DND-41 (cell line): ENCODE results near the gene CTBP2.
A peak's percentile ranks its signal among the peaks of the same experiment; 100 is the strongest.

Source experiments
- ATAC-seq: fragments of 200-7000 bp; cut with Tn5 transposase; 3 replicates; pipeline ENCODE4 v1.9.1; 2021; ENCODE audit warnings: low read depth; ENCODE audit not compliant: insufficient read depth
- DNase-seq: peaks from one replicate; pipeline ENCODE4 v3.0.0-alpha.2; 2020
- H2AFZ ChIP-seq: 2 replicates; pipeline ENCODE4 v1.6.0; 2012; ENCODE audit warnings: low read depth, low read length
- H3K27ac ChIP-seq: 2 replicates; pipeline ENCODE4 v1.5.1; 2012; ENCODE audit warnings: low read length, inconsistent platforms
- H3K27me3 ChIP-seq: fragments of 200-600 bp; sonication (generic); 2 replicates; pipeline ENCODE4 v1.6.0; 2012; ENCODE audit warnings: low read length, mild to moderate bottlenecking, inconsistent platforms; ENCODE audit not compliant: insufficient read depth, poor library complexity
- H3K36me3 ChIP-seq: 2 replicates; pipeline ENCODE4 v1.5.1; 2012; ENCODE audit warnings: low read length, inconsistent platforms; ENCODE audit not compliant: insufficient read depth
- H3K4me1 ChIP-seq: 2 replicates; pipeline ENCODE4 v1.5.1; 2012; ENCODE audit warnings: mild to moderate bottlenecking, low read length; ENCODE audit not compliant: insufficient read depth
- H3K4me2 ChIP-seq: 2 replicates; pipeline ENCODE4 v1.6.0; 2012; ENCODE audit warnings: mild to moderate bottlenecking, moderate library complexity, low read length, inconsistent platforms; ENCODE audit not compliant: insufficient read depth
- H3K4me3 ChIP-seq, 2 experiments: fragments of 200-600 bp in 1 of 2; shearing (Covaris generic) in 1 of 2; 2 replicates each; pipeline ENCODE4 v1.5.1; 2012 to 2016; ENCODE audit warnings: inconsistent platforms in 2 of 2, low read length in 2 of 2, mild to moderate bottlenecking in 2 of 2, low read depth in 1 of 2, moderate library complexity in 1 of 2
- H3K79me2 ChIP-seq: 2 replicates; pipeline ENCODE4 v1.6.0; 2012; ENCODE audit warnings: low read length, inconsistent platforms; ENCODE audit not compliant: insufficient read depth
- H3K9ac ChIP-seq: 2 replicates; pipeline ENCODE4 v1.6.0; 2012; ENCODE audit warnings: low read depth, mild to moderate bottlenecking, inconsistent platforms, low read length, moderate library complexity
- H3K9me3 ChIP-seq: 2 replicates; pipeline ENCODE4 v1.5.1; 2012; ENCODE audit warnings: low read length, moderate library complexity, mild to moderate bottlenecking, inconsistent platforms; ENCODE audit not compliant: insufficient read depth, severe bottlenecking
- H4K20me1 ChIP-seq: 2 replicates; pipeline ENCODE4 v1.6.0; 2012; ENCODE audit warnings: low read length; ENCODE audit not compliant: insufficient read depth
- EZH2 ChIP-seq: IDR thresholded peaks from 3 replicates; pipeline ENCODE4 v1.6.1; 2012; ENCODE audit warnings: borderline replicate concordance, low read depth, mild to moderate bottlenecking, moderate library complexity, low read length, inconsistent platforms; ENCODE audit not compliant: severe bottlenecking
- TF ChIP-seq, protein P1 (sequence below): IDR thresholded peaks from 2 replicates; pipeline ENCODE4 v1.5.1; 2012; ENCODE audit warnings: borderline replicate concordance, low read length, moderate library complexity, mild to moderate bottlenecking; ENCODE audit not compliant: poor library complexity, severe bottlenecking; ENCODE audit errors: extremely low read depth

Gene CTBP2

GRCh38 chr10:125156739-125157480 is 3.5 kb downstream of the CTBP2 start:
- H3K27me3 ChIP-seq = peaks cover 2% of the 10 kb centered on the region
- peaks cover 5% of the 10 kb centered on the region; the same call in 1 of the 2 replicates for H3K36me3 ChIP-seq
- no peak for ATAC-seq
- H3K79me2 ChIP-seq = peaks cover 75% of the 10 kb centered on the region
- H3K4me1 ChIP-seq = peaks cover 25% of the 10 kb centered on the region
- H3K9me3 ChIP-seq = no peaks in the 10 kb centered on the region
- no peak for DNase-seq
- H3K4me2 ChIP-seq = peak overlapping the region; percentile 67; the same call in 1 of the 2 replicates
- H3K9ac ChIP-seq = 0 out of 2 replicates have a peak overlapping the region, but pooled peaks have one; percentile 75
- peaks cover 53% of the 10 kb centered on the region for H4K20me1 ChIP-seq
- no peak overlapping the region for H3K27ac ChIP-seq
- H2AFZ ChIP-seq = no peak overlapping the region
- TF ChIP-seq, protein P1, sequence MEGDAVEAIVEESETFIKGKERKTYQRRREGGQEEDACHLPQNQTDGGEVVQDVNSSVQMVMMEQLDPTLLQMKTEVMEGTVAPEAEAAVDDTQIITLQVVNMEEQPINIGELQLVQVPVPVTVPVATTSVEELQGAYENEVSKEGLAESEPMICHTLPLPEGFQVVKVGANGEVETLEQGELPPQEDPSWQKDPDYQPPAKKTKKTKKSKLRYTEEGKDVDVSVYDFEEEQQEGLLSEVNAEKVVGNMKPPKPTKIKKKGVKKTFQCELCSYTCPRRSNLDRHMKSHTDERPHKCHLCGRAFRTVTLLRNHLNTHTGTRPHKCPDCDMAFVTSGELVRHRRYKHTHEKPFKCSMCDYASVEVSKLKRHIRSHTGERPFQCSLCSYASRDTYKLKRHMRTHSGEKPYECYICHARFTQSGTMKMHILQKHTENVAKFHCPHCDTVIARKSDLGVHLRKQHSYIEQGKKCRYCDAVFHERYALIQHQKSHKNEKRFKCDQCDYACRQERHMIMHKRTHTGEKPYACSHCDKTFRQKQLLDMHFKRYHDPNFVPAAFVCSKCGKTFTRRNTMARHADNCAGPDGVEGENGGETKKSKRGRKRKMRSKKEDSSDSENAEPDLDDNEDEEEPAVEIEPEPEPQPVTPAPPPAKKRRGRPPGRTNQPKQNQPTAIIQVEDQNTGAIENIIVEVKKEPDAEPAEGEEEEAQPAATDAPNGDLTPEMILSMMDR = no peak
- TF ChIP-seq EZH2 = no peak
- no peak overlapping the region for H3K4me3 ChIP-seq

GRCh38 chr10:125156196-125156595 is 4.2 kb downstream of the CTBP2 start:
- DNase-seq (no peak), ATAC-seq (no peak)
- Histone ChIP-seq H3K79me2 (peaks cover 82% of the 10 kb centered on the region), H3K4me1 (peaks cover 20% of the 10 kb centered on the region), H3K27me3 (peaks cover 2% of the 10 kb centered on the region), H3K9ac (no peak overlapping the region), H3K36me3 (peaks cover 8% of the 10 kb centered on the region), H3K27ac (no peak overlapping the region), H2AFZ (no peak overlapping the region), H3K9me3 (no peaks in the 10 kb centered on the region), H4K20me1 (peaks cover 60% of the 10 kb centered on the region), H3K4me2 (no peak overlapping the region), H3K4me3 (no peak overlapping the region)
- TF ChIP-seq EZH2 = no peak

GRCh38 chr10:125155101-125155500 is 5.3 kb downstream of the CTBP2 start:
- H3K27ac ChIP-seq = no peak overlapping the region
- peaks cover 71% of the 10 kb centered on the region for H4K20me1 ChIP-seq
- H3K27me3 ChIP-seq = peaks cover 2% of the 10 kb centered on the region
- H3K4me1 ChIP-seq = peaks cover 20% of the 10 kb centered on the region
- H3K4me2 ChIP-seq = no peak overlapping the region
- no peak overlapping the region for H3K9ac ChIP-seq
- H3K4me3 ChIP-seq = no peak overlapping the region
- DNase-seq (no peak), ATAC-seq (no peak)
- H3K36me3 ChIP-seq = peaks cover 12% of the 10 kb centered on the region
- no peak overlapping the region for H2AFZ ChIP-seq
- peaks cover 92% of the 10 kb centered on the region for H3K79me2 ChIP-seq
- TF ChIP-seq, protein P1 = no peak
- no peak for TF ChIP-seq EZH2
- no peaks in the 10 kb centered on the region for H3K9me3 ChIP-seq

DNA sequence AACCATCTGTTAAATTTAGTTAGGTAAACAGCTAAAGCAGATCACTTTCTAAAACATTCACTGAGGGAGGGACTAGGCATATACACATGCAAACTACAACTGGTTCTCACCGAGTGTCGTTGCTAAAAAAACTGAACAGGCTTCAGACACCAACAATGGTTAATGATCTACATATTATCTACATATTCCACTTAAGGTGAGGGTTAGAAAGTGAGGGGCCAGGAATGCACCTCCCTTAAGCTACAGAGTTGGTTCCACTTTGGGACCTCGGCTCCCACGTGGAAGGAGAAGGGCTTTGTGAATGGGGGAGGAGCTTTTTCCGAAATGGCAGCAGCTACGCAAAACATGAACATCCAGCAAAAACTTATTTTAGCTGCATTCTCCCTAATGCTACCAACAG is 5.8 kb downstream of the CTBP2 start:
- Histone ChIP-seq H4K20me1 (peaks cover 77% of the 10 kb centered on the region), H3K27me3 (peaks cover 2% of the 10 kb centered on the region), H3K79me2 (peaks cover 95% of the 10 kb centered on the region), H3K27ac (no peak overlapping the region), H3K9me3 (no peaks in the 10 kb centered on the region), H3K9ac (no peak overlapping the region), H3K4me2 (no peak overlapping the region), H2AFZ (no peak overlapping the region), H3K4me3 (no peak overlapping the region), H3K36me3 (peaks cover 12% of the 10 kb centered on the region), H3K4me1 (peaks cover 20% of the 10 kb centered on the region)
- DNase-seq (no peak), ATAC-seq (no peak)
- TF ChIP-seq, protein P1 = no peak
- TF ChIP-seq EZH2 = no peak
